WTC11 (cell line): Measurements from ENCODE around the gene SELENON. TPM values are rescaled to one million over a fixed set of nuclear protein-coding genes. Genes with fewer than 3 reads are reported as not detected.

Experiments
- ATAC-seq: fragments of 200-7000 bp; cut with Tn5 transposase; 2 replicates; pipeline ENCODE4 v1.10.0; 2021; ENCODE audit warnings: mild to moderate bottlenecking, moderate library complexity
- CTCF ChIA-PET: fragments of 300-600 bp; sonication (Branson Sonifier 250); formaldehyde crosslinking; loops from one replicate; lab custom pipeline; 2021; ENCODE audit warnings: antibody characterized with exemption; lab: Charles Lee
- POLR2A ChIA-PET: fragments of 350-600 bp; sonication (Branson Sonifier 250); formaldehyde crosslinking; loops from one replicate; lab custom pipeline; 2021; ENCODE audit warnings: antibody characterized with exemption; lab: Charles Lee
- DNase-seq: peaks from one replicate; pipeline ENCODE4 v3.0.0; 2021; ENCODE audit warnings: low spot score
- H3K27ac Mint-ChIP-seq: 2 replicates; pipeline ENCODE4 v1.8.0; 2021; ENCODE audit warnings: mixed read lengths
- H3K27me3 Mint-ChIP-seq: 2 replicates; pipeline ENCODE4 v1.8.0; 2021; ENCODE audit warnings: low read depth, mild to moderate bottlenecking, moderate library complexity, mixed read lengths
- H3K36me3 Mint-ChIP-seq: 2 replicates; pipeline ENCODE4 v1.8.0; 2021; ENCODE audit warnings: mixed read lengths
- H3K4me1 Mint-ChIP-seq: 2 replicates; pipeline ENCODE4 v1.8.0; 2022; ENCODE audit warnings: mixed read lengths
- H3K4me3 Mint-ChIP-seq: 2 replicates; pipeline ENCODE4 v1.8.0; 2021; ENCODE audit warnings: mild to moderate bottlenecking, moderate library complexity, mixed read lengths
- H3K9me3 Mint-ChIP-seq: 2 replicates; pipeline ENCODE4 v1.8.0; 2021; ENCODE audit warnings: mixed read lengths
- AR ChIP-seq: fragments of 250-450 bp; sonication (Bioruptor Pico); IDR thresholded peaks from 2 replicates; pipeline ENCODE4 v1.9.0; 2021; ENCODE audit warnings: mild to moderate bottlenecking
- ATF6 ChIP-seq: sonication (generic); formaldehyde crosslinking; IDR thresholded peaks from 2 replicates; pipeline ENCODE4 v1.8.1; 2023; ENCODE audit warnings: mild to moderate bottlenecking, missing genetic modification reagents
- CBFB ChIP-seq: sonication (generic); formaldehyde crosslinking; IDR thresholded peaks from 2 replicates; pipeline ENCODE4 v1.8.1; 2022; ENCODE audit warnings: mild to moderate bottlenecking, low read depth, missing genetic modification reagents
- ELF4 ChIP-seq: sonication (generic); formaldehyde crosslinking; IDR thresholded peaks from 2 replicates; pipeline ENCODE4 v1.8.1; 2022; ENCODE audit warnings: low read depth, mild to moderate bottlenecking, moderate library complexity, missing genetic modification reagents
- ERG ChIP-seq: fragments of 250-450 bp; sonication (Bioruptor Pico); IDR thresholded peaks from 2 replicates; pipeline ENCODE4 v1.8.0; 2021; ENCODE audit warnings: mild to moderate bottlenecking
- ESRRA ChIP-seq: sonication (generic); formaldehyde crosslinking; IDR thresholded peaks from 2 replicates; pipeline ENCODE4 v1.8.1; 2022; ENCODE audit warnings: mild to moderate bottlenecking, missing genetic modification reagents, borderline replicate concordance
- HMGA2 ChIP-seq: fragments of 250-450 bp; sonication (Bioruptor Pico); IDR thresholded peaks from 2 replicates; pipeline ENCODE4 v1.4.0; 2021; ENCODE audit warnings: mild to moderate bottlenecking, moderate library complexity
- IRF1 ChIP-seq: sonication (generic); formaldehyde crosslinking; IDR thresholded peaks from 2 replicates; pipeline ENCODE4 v1.8.0; 2023; ENCODE audit warnings: missing genetic modification reagents
- IRF2 ChIP-seq: sonication (generic); formaldehyde crosslinking; IDR thresholded peaks from 2 replicates; pipeline ENCODE4 v1.8.0; 2022; ENCODE audit warnings: low read depth, missing genetic modification reagents, borderline replicate concordance
- MAX ChIP-seq: sonication (generic); formaldehyde crosslinking; IDR thresholded peaks from 2 replicates; pipeline ENCODE4 v1.8.0; 2022; ENCODE audit warnings: mild to moderate bottlenecking, missing genetic modification reagents
- MLX ChIP-seq: sonication (generic); formaldehyde crosslinking; IDR thresholded peaks from 2 replicates; pipeline ENCODE4 v1.8.1; 2023; ENCODE audit warnings: mild to moderate bottlenecking, missing genetic modification reagents, moderate library complexity
- PRRX2 ChIP-seq: fragments of 250-450 bp; sonication (Bioruptor Pico); IDR thresholded peaks from 2 replicates; pipeline ENCODE4 v1.8.0; 2021; ENCODE audit warnings: mild to moderate bottlenecking
- SMAD3 ChIP-seq: sonication (generic); formaldehyde crosslinking; IDR thresholded peaks from 2 replicates; pipeline ENCODE4 v1.8.0; 2022; ENCODE audit warnings: missing genetic modification reagents, mild to moderate bottlenecking, borderline replicate concordance
- TCF7 ChIP-seq: sonication (generic); formaldehyde crosslinking; IDR thresholded peaks from 2 replicates; pipeline ENCODE4 v1.8.0; 2022; ENCODE audit warnings: mild to moderate bottlenecking, low read depth, missing genetic modification reagents, moderate library complexity
- ZNF317 ChIP-seq: sonication (generic); formaldehyde crosslinking; IDR thresholded peaks from 2 replicates; pipeline ENCODE4 v1.8.1; 2023; ENCODE audit warnings: low read depth, mild to moderate bottlenecking, moderate library complexity, missing genetic modification reagents, borderline replicate concordance
- ZNF425 ChIP-seq: fragments of 250-450 bp; sonication (Bioruptor Pico); conservative IDR thresholded peaks from 2 replicates; pipeline ENCODE4 v1.9.0; 2021; ENCODE audit warnings: mild to moderate bottlenecking
- ZNF512 ChIP-seq: sonication (generic); formaldehyde crosslinking; IDR thresholded peaks from 2 replicates; pipeline ENCODE4 v1.8.1; 2022; ENCODE audit warnings: missing genetic modification reagents, borderline replicate concordance
- ZSCAN18 ChIP-seq: fragments of 250-450 bp; sonication (Bioruptor Pico); IDR thresholded peaks from 2 replicates; pipeline ENCODE4 v2.1.2; 2022; ENCODE audit warnings: mild to moderate bottlenecking, moderate library complexity
- total RNA-seq: library from RNA; stranded (reverse); gene quantifications from 3 replicates; pipeline ENCODE4 v1.2.3, GENCODE V29; 2021

The SELENON gene
- total RNA-seq, 1 experiment from 2014 or later: 80.2 TPM

GRCh38 chr1:25821630-25822091 lies 21.7 kb downstream of the SELENON start:
- no peak for DNase-seq
- CTCF ChIA-PET: interaction anchor here (0.5 to 1.6 kb wide), 8 partner anchors 11 to 203 kb away, joined by 3 to 4 read pairs (median 3); no protein-coding TSS in a partner anchor
- no peak for ATAC-seq
- Mint-ChIP-seq H3K27me3 (peaks cover 10% of the 10 kb centered on the region), H3K4me3 (peak overlapping the region; percentile 80), H3K9me3 (no peaks in the 10 kb centered on the region), H3K27ac (no peak overlapping the region), H3K4me1 (peaks cover 35% of the 10 kb centered on the region), H3K36me3 (peaks cover 2% of the 10 kb centered on the region; the same call in 1 of the 2 replicates)
- POLR2A ChIA-PET: interaction anchor here (1.2 kb wide), 1 partner anchor 54 kb away, joined by 3 read pairs; the partner anchor contains the start of gene PAQR7
- TF ChIP-seq IRF1: no peak
- no peak for TF ChIP-seq ZNF512 (CRISPR knock-in tag)
- TF ChIP-seq AR (CRISPR knock-in tag): no peak
- TF ChIP-seq PRRX2 (CRISPR knock-in tag): no peak
- no peak for TF ChIP-seq ZSCAN18 (CRISPR knock-in tag)
- no peak for TF ChIP-seq IRF2
- no peak for TF ChIP-seq HMGA2 (CRISPR knock-in tag)
- no peak for TF ChIP-seq MLX (CRISPR knock-in tag)
- TF ChIP-seq CBFB (CRISPR knock-in tag): no peak
- TF ChIP-seq ZNF425 (CRISPR knock-in tag): no peak
- TF ChIP-seq TCF7 (CRISPR knock-in tag): no peak
- no peak for TF ChIP-seq ATF6

- ChIA-PET POLR2A (interaction anchor here (0.7 kb wide), 1 partner anchor 66 kb away, joined by 3 read pairs; no protein-coding TSS in a partner anchor), CTCF (interaction anchor here (0.6 kb wide), 1 partner anchor 317 kb away, joined by 3 read pairs; no protein-coding TSS in a partner anchor)
- H3K36me3 Mint-ChIP-seq: peaks cover 28% of the 10 kb centered on the region
- DNase-seq (no peak), ATAC-seq (no peak)
- no peak overlapping the region for H3K27ac Mint-ChIP-seq
- no peaks in the 10 kb centered on the region for H3K9me3 Mint-ChIP-seq
- H3K4me3 Mint-ChIP-seq: no peak overlapping the region
- peaks cover 16% of the 10 kb centered on the region for H3K4me1 Mint-ChIP-seq
- peaks cover 9% of the 10 kb centered on the region for H3K27me3 Mint-ChIP-seq
- TF ChIP-seq MAX (CRISPR knock-in tag) (no peak), ELF4 (CRISPR knock-in tag) (no peak), ZNF317 (CRISPR knock-in tag) (no peak), ATF6 (no peak), SMAD3 (no peak), ERG (CRISPR knock-in tag) (no peak), TCF7 (CRISPR knock-in tag) (no peak), ESRRA (CRISPR knock-in tag) (no peak)
These were observed 25.6 kb downstream of the SELENON start for GRCh38 chr1:25825605-25826004.
